ENCODE measurements around the gene BIVM.
A peak's percentile ranks its signal among the peaks of the same experiment; 100 is the strongest.

BIVM gene

DNA sequence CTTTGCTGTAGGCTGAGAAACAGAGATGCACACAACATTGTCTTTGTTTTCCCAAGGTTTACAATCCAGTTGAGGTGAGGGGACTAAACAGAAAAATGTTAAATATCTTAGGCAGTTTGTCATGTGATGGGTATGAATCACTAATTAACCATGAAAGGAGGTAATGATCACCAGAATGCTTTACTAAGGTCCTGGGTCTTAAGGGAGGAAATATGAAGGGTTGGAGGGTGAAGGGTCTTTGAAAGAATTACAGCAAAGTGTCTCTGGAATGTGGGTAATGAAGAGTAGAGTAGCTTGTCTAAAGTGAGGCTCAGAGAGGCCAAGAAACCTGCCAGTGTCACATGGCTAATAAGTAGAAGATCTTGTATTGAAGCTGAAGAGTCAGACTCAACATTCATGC, 19.0 kb downstream of the BIVM start:
- TF ChIP-seq, protein P1, sequence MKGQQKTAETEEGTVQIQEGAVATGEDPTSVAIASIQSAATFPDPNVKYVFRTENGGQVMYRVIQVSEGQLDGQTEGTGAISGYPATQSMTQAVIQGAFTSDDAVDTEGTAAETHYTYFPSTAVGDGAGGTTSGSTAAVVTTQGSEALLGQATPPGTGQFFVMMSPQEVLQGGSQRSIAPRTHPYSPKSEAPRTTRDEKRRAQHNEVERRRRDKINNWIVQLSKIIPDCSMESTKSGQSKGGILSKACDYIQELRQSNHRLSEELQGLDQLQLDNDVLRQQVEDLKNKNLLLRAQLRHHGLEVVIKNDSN (IDR thresholded peaks at IDR 0.05), result no peak
- TF ChIP-seq YY1 (IDR thresholded peaks at IDR 0.05; ENCODE audit: low read depth) (no peak), EP300 (IDR thresholded peaks at IDR 0.05; ENCODE audit: borderline replicate concordance) (no peak), NFIC (IDR thresholded peaks at IDR 0.05) (no peak), RAD21 (IDR thresholded peaks at IDR 0.05; ENCODE audit: low read depth) (no peak), TAF1 (IDR thresholded peaks at IDR 0.05; ENCODE audit: low read depth) (no peak), ZBTB7A (IDR thresholded peaks at IDR 0.05; ENCODE audit: low read depth) (no peak), CREB1 (IDR thresholded peaks at IDR 0.05; ENCODE audit: low read depth) (no peak), CEBPB (IDR thresholded peaks at IDR 0.05) (no peak), FOXM1 (IDR thresholded peaks at IDR 0.05; ENCODE audit: borderline replicate concordance, low read depth) (no peak), EGR1 (IDR thresholded peaks at IDR 0.05) (no peak)
- TF ChIP-seq, protein P2, sequence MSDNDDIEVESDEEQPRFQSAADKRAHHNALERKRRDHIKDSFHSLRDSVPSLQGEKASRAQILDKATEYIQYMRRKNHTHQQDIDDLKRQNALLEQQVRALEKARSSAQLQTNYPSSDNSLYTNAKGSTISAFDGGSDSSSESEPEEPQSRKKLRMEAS (IDR thresholded peaks at IDR 0.05), result no peak
- TF ChIP-seq, protein P3, sequence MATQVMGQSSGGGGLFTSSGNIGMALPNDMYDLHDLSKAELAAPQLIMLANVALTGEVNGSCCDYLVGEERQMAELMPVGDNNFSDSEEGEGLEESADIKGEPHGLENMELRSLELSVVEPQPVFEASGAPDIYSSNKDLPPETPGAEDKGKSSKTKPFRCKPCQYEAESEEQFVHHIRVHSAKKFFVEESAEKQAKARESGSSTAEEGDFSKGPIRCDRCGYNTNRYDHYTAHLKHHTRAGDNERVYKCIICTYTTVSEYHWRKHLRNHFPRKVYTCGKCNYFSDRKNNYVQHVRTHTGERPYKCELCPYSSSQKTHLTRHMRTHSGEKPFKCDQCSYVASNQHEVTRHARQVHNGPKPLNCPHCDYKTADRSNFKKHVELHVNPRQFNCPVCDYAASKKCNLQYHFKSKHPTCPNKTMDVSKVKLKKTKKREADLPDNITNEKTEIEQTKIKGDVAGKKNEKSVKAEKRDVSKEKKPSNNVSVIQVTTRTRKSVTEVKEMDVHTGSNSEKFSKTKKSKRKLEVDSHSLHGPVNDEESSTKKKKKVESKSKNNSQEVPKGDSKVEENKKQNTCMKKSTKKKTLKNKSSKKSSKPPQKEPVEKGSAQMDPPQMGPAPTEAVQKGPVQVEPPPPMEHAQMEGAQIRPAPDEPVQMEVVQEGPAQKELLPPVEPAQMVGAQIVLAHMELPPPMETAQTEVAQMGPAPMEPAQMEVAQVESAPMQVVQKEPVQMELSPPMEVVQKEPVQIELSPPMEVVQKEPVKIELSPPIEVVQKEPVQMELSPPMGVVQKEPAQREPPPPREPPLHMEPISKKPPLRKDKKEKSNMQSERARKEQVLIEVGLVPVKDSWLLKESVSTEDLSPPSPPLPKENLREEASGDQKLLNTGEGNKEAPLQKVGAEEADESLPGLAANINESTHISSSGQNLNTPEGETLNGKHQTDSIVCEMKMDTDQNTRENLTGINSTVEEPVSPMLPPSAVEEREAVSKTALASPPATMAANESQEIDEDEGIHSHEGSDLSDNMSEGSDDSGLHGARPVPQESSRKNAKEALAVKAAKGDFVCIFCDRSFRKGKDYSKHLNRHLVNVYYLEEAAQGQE (IDR thresholded peaks at IDR 0.05; ENCODE audit: low read depth), result no peak

DNA sequence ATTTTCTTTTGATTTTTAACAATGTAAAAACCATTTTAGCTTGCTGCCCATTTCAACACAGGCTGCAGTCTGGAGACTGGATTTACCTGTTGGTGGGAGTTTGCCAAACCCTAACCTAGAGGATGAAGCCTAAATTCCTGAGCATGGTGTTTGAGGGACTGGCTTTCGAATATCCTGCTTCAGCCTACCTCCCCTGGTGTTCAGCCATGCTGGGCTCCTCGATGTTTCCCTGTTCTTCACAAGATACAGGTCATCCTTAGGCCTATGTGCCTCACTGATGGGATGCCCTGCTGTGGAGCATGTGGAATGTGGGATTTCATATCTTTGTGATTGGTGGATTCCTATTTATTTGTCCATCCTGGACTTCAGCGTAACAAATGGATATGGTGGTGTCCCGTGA, 26.5 kb downstream of the BIVM start:
- TF ChIP-seq TCF12 (IDR thresholded peaks at IDR 0.05; ENCODE audit: low read depth) (no peak), YY1 (IDR thresholded peaks at IDR 0.05; ENCODE audit: low read depth) (no peak), FOXM1 (IDR thresholded peaks at IDR 0.05; ENCODE audit: borderline replicate concordance, low read depth) (no peak), ZBTB7A (IDR thresholded peaks at IDR 0.05; ENCODE audit: low read depth) (no peak), EP300 (IDR thresholded peaks at IDR 0.05; ENCODE audit: borderline replicate concordance) (no peak), RAD21 (IDR thresholded peaks at IDR 0.05; ENCODE audit: low read depth) (no peak)
- TF ChIP-seq, protein P3 (IDR thresholded peaks at IDR 0.05; ENCODE audit: low read depth), result no peak
- TF ChIP-seq, protein P1 (IDR thresholded peaks at IDR 0.05), result no peak
- TF ChIP-seq, protein P2 (IDR thresholded peaks at IDR 0.05), result no peak

DNA sequence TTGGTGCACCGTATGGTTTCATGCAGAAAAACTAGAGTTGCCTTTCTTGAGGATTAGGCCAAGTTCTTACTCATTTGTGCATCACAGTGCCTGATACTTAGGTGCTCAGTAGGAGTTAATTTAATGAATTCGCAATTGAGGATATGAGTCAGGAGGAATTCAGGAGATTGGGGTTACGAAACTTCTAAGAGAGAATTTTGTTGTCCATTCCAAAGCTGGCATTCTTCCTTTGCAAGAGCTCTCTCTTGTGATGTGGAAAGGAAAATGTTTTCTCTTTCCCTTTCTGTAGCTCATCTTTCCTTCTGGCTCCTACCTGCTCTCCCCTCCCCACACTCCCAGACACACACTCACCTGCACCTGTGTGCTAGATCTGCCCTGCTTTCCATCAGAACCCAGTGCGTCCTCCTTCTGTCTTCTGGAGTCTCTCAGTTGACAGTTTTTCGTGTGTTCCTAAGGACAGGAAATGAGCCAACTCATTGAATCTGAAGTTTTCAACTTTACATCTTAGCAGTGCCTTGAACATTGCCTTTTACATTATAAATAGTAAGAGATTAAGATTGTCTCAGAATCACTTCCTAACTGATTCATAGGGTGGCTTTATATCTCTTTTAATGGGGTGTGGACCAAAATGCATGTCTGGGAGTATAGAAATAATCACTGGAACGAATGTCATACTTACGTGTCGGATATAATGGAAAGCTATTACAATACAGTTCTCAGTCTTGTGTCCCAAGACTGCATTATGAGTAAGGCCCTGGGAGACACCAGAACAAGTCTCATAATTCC, 27.2 kb downstream of the BIVM start:
- peak; percentile 4; the same call in 1 of the 2 replicates for TF ChIP-seq CEBPB (IDR thresholded peaks at IDR 0.05)
- TF ChIP-seq, protein P1 (IDR thresholded peaks at IDR 0.05), result no peak

DNA sequence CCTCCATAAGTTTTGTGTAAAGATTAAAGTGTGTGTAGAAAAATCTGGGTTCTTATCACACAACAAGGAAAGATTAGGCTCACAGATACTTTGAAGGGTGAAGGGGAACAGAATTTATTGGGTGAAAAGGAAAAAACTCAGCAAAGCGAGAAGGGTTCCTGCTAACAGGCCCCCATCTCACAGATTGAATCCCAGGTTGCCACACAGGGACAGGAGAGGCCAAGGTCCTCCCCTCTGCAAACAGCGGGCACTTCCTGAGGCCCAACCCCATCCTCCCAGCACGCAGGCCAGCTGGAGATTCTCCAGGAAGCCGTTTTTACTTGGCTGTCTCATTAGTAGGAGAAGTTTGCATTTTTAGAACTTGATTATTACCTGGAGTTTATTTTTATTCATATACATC, 31.7 kb downstream of the BIVM start:
- TF ChIP-seq EGR1 (IDR thresholded peaks at IDR 0.05), result no peak
- TF ChIP-seq, protein P2 (IDR thresholded peaks at IDR 0.05), result no peak
- TF ChIP-seq FOXM1 (IDR thresholded peaks at IDR 0.05; ENCODE audit: borderline replicate concordance, low read depth), result no peak
- TF ChIP-seq EP300 (IDR thresholded peaks at IDR 0.05; ENCODE audit: borderline replicate concordance), result no peak
- no peak for TF ChIP-seq ZBTB7A (IDR thresholded peaks at IDR 0.05; ENCODE audit: low read depth)
- TF ChIP-seq, protein P3 (IDR thresholded peaks at IDR 0.05; ENCODE audit: low read depth), result no peak
- no peak for TF ChIP-seq CEBPB (IDR thresholded peaks at IDR 0.05)
- TF ChIP-seq TCF12 (IDR thresholded peaks at IDR 0.05; ENCODE audit: low read depth), result no peak
